HEK293T (cell line): Measurements from ENCODE around the gene HDAC9.

Experiments
- ARNT ChIP-seq: fragments of 450-650 bp; IDR thresholded peaks from 2 replicates; pipeline ENCODE4 v1.6.1; 2017; ENCODE audit warnings: mild to moderate bottlenecking
- BHLHE40 ChIP-seq: fragments of 450-650 bp; IDR thresholded peaks from 2 replicates; pipeline ENCODE4 v1.6.1; 2016; ENCODE audit warnings: mild to moderate bottlenecking, moderate library complexity, borderline replicate concordance
- ELF4 ChIP-seq: fragments of 450-650 bp; IDR thresholded peaks from 2 replicates; pipeline ENCODE4 v1.6.1; 2017; ENCODE audit warnings: antibody characterized with exemption
- FOXA1 ChIP-seq: fragments of 450-650 bp; IDR thresholded peaks from 2 replicates; pipeline ENCODE4 v1.6.1; 2016; ENCODE audit warnings: mild to moderate bottlenecking
- FOXK2 ChIP-seq: fragments of 450-650 bp; IDR thresholded peaks from 2 replicates; pipeline ENCODE4 v1.6.1; 2016; ENCODE audit warnings: mild to moderate bottlenecking
- FOXM1 ChIP-seq: fragments of 450-650 bp; IDR thresholded peaks from 2 replicates; pipeline ENCODE4 v1.6.1; 2017; ENCODE audit warnings: mild to moderate bottlenecking, borderline replicate concordance
- LEF1 ChIP-seq: fragments of 450-650 bp; IDR thresholded peaks from 2 replicates; pipeline ENCODE4 v1.6.1; 2017; ENCODE audit warnings: mild to moderate bottlenecking, borderline replicate concordance
- NFRKB ChIP-seq: fragments of 450-650 bp; IDR thresholded peaks from 2 replicates; pipeline ENCODE4 v1.6.1; 2016; ENCODE audit warnings: mild to moderate bottlenecking, moderate library complexity
- SP1 ChIP-seq: fragments of 450-650 bp; IDR thresholded peaks from 2 replicates; pipeline ENCODE4 v1.6.1; 2017
- TARDBP ChIP-seq: fragments of 450-650 bp; IDR thresholded peaks from 2 replicates; pipeline ENCODE4 v1.6.1; 2016

GRCh38 chr7:18859318-18859717 is 363.8 kb downstream of the HDAC9 start:
- TF ChIP-seq TARDBP (no peak), FOXK2 (no peak), ELF4 (no peak), BHLHE40 (no peak), FOXA1 (no peak), NFRKB (no peak), SP1 (no peak), FOXM1 (no peak), ARNT (no peak), LEF1 (no peak)
